GM20431 (cell line): Measurements from ENCODE around the gene PPP1R26.

Source experiments
- in situ Hi-C: fragments of 300-500 bp; cut with MseI, MboI; formaldehyde crosslinking; loops from one replicate; pipeline ENCODE4 v1.15.0; 2020; ENCODE audit warnings: low sequenced_read_pairs; ENCODE audit not compliant: unreplicated experiment

PPP1R26 gene

GRCh38 chr9:135487281-135488012 is 7.9 kb downstream of the PPP1R26 start:
- in situ Hi-C loops = no loop called here

DNA sequence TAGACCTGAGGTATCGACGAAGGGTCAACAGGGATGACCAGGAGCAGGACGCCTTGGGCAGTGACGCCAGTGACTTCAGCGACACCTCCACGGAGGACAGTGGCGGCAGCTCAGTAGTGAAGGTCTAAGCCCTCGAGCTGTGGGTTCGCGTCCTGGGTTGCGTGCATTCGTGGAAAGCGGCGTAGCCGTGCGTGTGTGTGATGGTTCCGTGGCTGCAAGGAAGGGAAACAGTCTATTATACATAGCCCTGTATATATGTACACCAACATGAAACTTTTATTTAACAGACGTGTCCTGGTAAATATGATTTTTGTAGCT is 8.4 kb downstream of the PPP1R26 start:
- in situ Hi-C loops = no loop called here

DNA sequence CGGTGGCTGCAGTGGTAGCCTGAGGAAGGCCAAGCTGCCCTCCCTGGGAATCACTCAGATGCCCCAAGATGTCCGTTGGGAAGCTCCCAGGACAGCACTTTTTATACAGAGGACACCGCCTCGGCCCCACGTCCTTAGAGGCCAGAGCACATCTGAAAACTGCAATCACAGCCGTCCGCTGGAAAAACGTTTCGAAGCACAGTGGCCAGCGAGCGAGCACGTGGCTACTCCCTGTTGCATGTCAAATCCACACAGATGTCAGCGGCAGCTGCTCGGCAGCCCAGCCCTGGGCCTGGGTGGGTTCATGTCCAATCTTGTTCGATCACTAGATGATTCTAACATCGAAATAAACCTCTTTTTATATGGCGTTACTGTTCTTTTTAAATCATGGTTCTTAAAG is 8.9 kb downstream of the PPP1R26 start:
- in situ Hi-C loops = no loop called here

GRCh38 chr9:135489188-135489906 is 9.8 kb downstream of the PPP1R26 start:
- in situ Hi-C loops = no loop called here

DNA sequence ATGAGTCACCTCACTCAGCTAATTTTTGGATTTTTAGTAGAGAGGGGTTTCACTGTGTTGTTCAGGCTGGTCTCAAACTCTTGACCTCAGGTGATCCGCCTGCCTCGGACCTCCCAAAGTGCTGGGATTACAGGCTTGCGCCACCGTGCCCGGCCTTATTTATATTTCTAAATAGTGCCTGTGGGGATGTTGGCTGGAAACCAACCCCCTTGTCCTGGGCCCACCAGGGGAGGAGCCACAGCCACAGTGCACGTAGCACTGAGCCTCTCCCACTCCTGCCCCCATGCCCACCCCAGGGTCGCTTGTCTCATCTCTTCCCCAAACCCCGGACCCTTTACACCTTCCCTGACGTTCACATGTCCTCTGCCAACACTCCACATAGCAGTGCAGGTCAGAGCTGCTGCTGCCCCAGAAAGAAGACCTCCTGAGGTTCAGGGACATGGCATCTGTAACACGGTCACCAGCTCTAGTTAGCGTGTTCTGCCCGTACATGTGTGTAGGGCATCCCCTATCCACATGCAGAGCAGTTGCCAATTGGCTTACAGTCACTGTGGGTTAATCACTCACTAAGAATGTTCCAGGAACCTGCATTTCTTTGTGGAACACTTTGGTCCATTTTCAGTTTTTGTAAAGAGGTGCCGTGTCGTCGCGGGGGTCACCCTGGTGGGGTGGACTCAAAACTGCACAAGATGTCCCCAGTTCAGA is 10.7 kb downstream of the PPP1R26 start:
- in situ Hi-C loops = no loop called here

GRCh38 chr9:135490980-135491464 is 11.4 kb downstream of the PPP1R26 start:
- in situ Hi-C loops = no loop called here

- in situ Hi-C loops = no loop called here
Measured at GRCh38 chr9:135491764-135492163, 12.2 kb downstream of the PPP1R26 start.

DNA sequence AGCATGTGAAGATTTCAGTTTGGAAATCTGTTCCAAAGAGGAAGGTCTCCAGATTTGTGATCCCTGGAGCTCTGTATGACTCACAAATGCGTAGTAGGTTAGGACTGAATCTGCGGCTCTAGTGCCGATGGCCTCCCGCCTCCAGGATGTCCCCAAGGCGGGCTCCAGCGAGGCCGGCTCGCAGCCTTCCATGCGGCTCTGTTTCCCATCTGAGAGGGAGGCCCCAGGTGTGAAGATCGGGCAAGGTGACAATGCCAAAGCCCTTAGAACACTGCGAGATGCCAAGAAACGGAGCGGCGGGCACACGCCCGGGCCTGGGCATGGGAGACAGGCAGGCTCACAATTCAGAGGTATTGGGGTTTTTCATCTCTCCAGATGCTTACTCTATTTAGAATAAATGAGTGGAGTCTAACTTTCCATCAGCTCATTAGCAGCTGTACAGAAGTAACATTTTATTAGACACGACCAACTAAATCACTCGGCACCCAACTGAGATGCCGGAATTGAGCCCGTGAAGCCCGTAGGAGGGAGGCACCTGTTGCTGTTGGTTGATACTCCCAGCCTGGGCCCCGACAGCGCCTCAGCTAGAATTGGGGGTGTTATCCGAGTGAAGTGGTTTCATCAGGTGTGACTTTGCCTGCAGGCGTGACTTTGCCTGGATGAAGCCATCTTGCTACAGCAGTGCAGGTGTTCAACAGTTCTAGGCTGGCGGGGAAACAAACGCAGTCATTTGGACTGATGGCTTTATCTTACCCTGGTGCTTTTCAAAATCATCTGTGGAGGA is 13.5 kb downstream of the PPP1R26 start:
- in situ Hi-C loops = no loop called here

- in situ Hi-C loops = no loop called here
Measured at GRCh38 chr9:135494791-135495559, 15.4 kb downstream of the PPP1R26 start.

DNA sequence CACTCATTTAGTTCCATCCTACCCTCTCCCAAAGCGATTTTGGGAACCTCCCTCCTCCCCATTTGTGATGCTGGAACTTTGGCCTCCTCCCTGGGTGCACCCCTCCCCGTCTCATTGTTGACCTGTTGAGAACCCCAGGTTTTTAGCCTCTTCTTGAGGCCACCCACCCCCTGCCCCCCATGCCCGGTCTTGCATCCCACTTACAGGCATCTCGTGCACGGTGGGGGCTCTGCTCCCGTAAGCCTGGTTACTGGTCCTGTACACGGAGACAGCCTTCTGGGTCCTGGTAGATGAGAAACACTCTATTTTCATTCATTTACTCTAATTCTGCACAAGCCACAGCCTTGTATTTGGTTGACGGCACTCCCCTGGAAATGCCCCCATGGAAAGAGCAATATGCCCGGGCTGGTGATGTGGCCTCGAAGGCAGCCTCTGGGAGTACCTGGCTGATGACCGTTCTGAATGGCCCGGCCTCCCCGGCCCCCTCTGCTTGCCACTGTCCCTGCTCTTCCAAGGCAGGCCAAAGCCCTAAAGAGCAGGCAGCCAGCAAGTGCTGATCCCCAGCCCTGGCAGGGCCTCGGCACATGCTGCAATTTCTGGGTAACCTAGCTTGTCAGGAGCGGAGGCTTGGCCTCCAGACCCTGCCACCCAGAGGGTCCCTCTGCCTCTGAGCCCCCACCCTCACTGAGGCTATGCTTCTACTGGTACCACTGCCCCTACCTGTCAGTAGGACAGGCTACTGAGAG is 19.0 kb downstream of the PPP1R26 start:
- in situ Hi-C loops = no loop called here

- in situ Hi-C loops = no loop called here
Measured at GRCh38 chr9:135499326-135500070, 19.9 kb downstream of the PPP1R26 start.

DNA sequence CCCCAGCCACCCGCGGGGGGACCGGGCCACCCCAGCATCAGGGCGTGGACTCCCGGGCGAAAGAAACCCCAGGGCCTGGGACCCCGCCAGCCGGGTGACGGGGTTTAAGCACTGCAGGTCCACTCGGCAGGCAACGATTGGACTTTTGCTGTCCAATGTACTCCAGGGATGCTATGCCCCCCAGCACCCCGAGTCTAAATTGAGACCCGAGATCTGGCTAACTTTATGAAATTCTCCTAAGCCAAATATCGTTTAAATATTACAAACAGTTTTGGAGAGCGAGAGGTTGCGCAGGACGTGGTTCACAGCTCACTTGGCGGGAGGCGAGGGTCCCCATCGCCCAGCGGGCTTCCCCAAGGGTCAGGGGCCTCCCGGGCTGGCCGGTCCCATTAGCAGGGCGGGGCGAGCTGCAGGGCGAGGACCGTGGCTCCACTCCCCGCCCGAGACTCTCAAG is 20.5 kb downstream of the PPP1R26 start:
- in situ Hi-C loops = no loop called here

GRCh38 chr9:135500525-135501260 is 21.1 kb downstream of the PPP1R26 start, which contains the start of gene MRPS2:
Gene MRPS2 (plus strand): TSS chr9:135500682. CDS start chr9:135500711, 29 bp downstream.
- in situ Hi-C loops = no loop called here

DNA sequence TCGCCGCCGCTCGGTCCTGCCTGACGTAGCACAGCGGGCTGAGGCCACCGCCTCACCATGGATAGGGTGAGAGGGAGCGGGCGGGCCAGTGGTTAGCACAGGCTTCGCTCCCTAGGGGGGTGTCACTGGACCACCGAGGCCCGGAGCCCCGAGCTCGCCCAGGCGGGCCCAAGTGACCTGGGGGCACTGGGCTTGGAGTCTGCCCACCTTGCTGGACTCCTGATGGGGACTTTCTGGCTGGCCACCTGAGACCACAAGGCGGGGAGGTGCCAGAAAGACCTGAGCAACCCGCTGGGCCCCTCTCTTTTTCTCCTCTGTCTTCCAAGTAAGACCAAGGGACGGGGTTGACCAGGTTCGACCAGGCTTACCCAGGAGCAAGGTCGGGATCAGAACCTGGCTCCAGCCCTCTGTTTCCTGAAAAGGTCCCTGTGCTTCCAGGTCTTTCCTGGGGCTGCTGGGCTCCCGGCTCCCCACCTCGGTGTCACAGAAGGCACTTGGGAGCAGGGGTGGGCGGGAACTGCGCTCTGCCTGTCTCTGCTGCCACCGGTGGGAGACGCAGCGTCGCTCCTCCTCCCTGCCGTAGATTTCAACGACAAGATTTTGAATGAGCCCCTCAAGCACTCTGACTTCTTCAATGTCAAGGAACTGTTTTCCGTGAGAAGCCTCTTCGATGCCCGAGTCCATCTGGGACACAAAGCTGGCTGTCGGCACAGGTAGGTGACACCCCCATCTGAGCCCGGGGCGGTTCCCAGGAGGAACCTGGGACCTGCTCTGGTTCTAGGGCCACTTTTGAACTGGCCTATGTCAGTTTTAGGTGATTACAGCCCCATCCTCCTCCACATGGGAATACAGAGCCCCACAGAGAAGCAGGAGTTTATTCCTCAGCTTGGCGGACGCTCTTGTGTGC is 21.9 kb downstream of the PPP1R26 start:
- in situ Hi-C loops = no loop called here

DNA sequence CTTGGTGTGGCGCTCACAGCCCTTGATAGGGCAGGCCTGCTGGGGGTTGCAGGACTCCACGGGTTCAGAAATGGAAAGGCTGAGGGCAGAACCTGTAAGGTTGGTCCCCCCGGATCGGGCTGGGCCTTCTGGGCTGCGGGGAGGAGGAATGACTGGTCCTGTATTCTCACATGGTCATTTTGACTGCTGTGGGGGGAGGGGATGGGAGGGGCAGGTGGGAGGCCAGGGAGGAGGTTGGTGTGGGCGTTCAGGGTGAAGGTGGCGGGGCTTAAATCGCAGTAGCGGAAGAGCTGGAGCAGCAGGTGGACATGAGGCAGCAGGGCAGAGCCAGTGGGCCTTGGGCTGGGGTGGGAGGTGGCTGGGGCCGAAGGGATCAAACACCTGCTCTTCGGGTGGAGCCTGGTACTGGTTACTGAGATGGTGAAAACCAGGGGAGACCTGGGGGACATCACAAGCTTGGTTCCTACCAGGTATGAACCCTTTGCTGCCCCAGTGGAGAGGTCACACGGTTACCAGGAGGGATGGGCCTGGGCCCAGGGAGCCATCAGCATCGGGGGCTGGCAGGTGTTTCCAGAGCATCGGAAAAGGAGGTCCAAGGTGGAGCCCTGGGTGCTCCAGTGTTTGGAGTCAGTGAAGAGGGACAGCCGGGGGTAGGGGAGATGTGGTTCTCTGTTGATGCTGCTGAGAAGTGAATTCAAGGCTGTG is 22.7 kb downstream of the PPP1R26 start:
- in situ Hi-C loops = no loop called here

- in situ Hi-C loops = no loop called here
Measured at GRCh38 chr9:135502873-135503321, 23.3 kb downstream of the PPP1R26 start.
